Measurements from ENCODE around the gene WNT8B.

Gene WNT8B

DNA sequence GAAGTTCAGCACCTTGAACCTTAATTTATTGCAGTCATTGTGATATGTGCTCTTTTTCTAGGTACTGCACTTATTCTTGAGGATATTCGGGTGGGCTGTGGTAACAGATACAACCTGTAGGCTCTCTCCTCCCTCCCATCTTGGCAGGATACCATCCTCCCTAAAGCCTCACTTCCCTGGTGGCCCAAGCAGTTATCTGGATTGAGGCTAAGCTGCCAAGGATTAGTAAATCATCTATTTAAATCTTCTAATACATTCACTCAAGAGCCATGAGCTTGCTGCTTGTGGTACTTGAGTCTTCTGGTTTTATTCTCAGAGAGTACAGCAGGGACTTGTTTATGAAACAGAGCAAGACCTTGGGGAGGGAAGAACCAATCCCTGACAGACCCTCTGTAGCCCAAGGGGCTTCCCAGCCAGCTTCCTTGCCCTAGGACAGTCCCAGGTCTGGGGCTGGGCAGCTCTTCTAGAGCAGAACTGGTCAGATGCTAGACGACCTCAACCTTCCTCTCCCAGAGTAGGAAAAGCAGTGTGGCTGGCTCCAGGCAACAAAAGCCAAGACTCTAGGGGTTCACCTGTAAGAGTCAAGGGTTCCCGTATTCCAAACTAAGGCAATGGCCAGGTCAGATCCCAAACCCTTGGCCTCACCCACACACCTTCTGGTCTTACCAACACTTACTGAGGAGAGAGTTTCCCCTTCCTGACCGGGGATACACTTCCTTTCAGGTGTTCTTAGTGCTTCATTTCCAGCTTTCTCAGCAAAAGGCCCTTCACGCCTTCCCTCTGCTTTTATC, 21.3 kb downstream of the WNT8B start:
- DNase-seq: no peak

DNA sequence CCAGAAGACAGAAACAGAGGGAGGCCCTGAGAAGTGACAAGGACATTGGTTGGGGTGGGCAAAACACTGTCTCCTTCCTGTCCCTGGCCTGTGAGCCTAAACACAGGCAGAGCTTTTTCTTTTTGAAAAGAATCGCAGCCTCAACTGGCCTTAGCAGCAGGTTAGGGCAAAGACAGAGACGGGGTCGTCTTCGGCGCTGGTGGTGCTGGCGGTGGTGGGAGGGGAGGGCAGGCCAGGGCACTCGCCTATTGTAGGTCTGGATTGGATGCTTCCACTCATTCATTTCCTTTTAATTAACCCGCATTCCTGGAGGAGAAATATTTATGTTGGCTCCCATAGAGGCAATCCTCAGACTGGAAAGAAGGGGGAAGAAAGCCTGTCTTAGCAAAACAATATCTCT, 22.6 kb downstream of the WNT8B start:
- no peak for DNase-seq

DNA sequence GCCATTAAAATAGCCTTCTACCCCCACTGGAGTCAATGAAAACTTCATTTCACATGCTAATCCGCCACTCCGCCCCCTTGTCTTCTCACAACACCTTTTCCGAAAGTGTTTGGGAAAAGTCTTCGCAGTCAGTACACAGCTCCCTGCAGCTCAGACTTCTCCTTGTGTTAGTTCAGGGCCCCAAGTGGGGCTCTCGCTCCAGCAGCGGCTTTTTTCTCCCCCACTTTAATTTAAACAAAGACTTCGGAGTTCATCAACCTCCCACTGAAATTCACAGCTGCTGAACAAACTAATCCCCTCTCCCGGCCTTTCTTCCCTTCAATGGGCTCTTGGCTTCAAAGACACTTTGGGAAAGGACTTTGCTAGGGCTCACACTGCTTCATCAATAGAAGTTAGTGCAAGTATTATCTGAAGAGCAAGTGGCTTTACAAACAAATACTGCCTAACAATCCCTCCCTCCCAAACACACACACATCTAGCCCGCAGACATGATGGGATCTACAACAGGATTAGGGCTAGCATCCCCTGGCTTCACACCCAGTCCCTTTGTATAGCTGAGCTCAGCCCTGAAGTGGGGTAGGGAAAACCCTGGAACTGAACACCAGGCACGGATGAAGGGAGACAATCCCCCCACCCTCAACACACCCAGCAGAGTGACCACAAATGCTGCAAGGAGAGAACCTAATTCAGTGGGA, 23.1 kb downstream of the WNT8B start:
- no peak for DNase-seq

DNA sequence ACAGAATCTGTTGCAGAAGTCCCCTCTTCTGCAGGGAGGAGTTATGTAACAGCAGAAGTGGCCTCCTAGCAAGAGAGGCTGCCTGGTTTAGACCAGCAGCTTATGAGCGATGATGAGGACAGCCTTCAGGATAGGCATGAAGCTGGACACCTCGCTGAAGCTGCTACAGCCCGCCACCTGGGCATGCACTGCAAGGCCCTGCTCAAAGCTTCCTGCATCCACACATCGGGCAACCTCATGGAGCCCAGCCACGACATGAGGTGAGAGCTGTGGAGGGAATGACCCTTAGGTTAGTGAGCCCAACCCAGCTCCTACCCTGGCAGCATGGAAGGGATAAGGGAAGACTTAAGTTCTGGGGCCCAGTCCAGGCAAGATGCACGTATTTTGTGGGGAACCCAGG, 24.7 kb downstream of the WNT8B start:
- DNase-seq: no peak

DNA sequence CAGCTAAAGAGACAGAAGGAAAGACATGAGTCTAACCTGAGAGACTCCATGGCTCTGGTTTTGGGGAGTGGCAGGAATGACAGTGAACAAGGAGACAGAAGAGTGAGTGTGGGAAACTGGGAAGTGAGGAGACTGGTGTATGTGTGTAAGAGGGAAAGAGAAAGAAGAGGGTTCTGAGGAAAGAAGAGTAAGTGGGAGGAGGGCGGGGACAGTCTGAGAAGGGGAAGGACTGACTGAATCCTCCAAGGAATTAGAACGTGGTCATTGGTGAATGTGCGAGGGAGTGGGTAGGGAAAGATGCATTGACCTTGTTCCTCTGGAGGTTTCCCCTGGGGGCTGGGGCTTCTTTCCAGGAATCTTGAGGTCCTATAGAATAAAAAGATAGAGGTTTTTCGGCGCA, 26.6 kb downstream of the WNT8B start:
- DNase-seq: no peak

DNA sequence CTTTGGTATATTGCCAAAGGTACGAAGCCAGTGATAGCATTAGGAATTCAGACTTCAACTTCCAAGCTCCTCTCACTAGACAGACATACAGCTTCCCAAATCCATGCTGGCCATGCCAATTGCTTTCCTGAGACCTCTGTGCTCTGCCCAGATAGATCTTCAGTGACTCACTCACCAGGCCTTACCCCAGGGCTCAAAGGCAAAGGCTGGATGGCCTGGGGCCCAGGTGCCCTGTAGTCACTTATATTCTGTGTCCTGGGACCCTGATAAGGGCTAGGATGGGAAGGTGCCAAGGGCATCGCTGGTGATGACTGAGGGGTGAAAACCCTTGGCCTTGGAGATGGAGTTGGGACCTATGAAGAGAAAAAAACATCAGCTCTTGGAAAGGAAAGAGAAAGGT, 27.7 kb downstream of the WNT8B start:
- no peak for DNase-seq

DNA sequence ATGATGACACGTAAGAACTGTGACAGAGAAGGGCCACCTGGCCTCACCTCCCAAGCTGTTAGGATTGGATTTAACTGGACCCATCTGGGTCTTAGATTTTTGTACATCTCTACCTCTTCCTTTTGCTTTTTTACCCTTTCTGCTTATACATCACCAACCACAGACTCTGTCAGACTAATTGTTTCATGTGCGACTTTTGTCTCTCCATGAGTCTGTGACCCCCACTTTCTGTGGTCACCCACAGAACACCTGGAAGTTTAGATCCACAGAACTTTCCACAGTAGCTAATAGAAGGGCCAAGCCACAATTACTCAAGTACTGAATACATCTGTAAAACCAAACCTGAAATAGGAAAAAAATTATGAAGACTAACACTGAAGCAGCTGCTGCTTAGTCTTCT, 33.8 kb downstream of the WNT8B start:
- DNase-seq: no peak

DNA sequence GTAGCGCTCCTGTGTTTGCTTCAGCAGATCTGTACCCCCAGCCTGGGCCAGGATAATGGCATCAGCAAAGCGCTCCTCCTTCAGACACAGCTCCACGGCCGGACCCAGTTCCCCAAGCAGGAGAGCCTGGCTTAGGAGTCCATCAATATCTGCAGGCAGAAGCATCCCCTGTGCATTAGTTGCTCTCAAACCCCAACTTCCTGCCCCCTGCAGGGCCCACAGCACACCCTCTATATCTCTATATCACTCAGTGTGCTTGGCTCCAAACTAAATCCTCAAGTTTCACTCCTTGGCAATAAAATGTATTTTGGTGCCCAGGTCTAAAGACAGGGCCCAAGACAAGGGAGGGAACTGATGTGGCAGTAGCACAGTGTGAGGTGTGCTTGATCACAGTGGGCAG, 35.2 kb downstream of the WNT8B start:
- no peak for DNase-seq

DNA sequence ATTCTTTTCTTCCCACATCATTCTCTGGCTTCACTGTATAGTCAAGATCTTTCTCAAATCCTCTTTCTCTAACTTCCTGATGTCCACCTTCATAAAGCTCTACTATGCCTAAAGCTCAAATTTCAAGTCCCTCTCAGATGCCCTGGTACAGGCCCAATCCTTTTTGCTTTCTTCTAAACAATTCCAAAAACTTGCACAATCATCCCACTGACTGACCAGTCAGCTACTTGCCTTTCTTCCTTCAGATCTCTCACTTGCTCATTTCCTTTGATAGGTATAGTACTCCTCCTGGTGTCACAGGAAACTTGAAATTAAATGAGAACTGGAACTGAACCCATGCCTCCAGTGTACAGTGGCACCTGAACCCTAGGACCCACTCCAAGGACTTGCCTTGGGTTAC, 38.6 kb downstream of the WNT8B start:
- no peak for DNase-seq

DNA sequence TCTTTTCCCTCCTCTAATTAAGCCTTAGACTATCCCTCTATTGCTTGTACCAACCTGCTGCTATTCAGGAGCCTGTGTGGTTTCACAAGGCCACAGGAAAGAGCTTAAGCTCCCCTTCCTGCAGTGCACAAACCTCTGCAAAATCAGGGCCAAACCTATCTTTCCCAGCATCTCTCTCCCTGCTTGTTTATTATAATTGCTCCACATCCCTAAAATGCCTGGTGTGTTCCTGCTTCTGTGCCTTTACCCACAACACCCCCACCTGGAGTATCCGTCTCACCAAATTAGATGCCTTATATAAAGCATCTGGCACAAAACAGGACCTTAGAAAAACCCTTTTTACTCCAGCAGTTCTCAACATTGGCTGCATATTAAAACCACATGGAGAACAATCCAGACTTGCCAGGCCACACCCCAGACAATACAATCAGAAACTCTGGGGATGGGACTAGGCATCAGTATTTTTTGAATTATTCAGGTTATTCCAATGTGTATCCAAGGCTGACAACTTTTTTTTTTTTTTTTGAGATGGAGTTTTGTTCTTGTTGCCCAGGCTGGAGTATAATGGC, 40.2 kb downstream of the WNT8B start:
- no peak for DNase-seq

DNA sequence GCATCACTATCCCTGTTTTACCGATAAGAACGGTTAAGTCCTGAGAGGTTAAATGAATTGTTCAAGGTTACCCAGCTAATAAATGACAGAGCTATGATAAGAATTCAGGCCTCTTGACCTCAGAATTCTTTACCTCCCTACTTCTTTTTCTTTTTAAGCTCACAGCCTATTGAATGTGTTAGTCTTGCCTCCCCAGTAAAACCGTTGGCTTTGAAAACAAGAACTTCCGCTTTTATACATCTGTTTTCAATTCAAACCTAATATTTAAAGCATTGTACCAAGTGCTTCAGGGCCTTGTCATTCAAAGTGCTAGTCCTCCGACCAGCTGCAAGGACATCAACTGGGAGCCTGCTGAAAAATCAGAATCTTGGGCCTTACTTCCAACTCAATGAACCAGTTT, 41.3 kb downstream of the WNT8B start:
- DNase-seq: no peak

DNA sequence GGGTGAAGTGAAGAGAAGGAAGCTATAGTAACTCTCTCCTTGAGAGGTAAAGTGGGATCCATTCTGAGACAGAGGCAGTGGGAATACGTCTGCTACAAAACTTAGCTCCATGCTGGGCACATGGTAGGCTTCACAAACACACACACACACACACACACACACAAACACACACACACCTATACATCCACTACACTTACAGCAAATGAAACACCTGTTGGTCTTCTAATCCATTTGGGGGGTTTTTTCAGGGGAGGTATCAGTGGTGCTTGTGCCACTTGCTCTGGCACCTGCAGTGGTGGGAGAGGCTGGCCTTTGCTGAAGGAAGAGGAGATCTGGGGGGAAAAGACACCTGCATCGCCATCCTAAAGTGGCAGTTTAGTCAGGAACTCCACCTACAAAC, 42.4 kb downstream of the WNT8B start:
- DNase-seq: no peak

DNA sequence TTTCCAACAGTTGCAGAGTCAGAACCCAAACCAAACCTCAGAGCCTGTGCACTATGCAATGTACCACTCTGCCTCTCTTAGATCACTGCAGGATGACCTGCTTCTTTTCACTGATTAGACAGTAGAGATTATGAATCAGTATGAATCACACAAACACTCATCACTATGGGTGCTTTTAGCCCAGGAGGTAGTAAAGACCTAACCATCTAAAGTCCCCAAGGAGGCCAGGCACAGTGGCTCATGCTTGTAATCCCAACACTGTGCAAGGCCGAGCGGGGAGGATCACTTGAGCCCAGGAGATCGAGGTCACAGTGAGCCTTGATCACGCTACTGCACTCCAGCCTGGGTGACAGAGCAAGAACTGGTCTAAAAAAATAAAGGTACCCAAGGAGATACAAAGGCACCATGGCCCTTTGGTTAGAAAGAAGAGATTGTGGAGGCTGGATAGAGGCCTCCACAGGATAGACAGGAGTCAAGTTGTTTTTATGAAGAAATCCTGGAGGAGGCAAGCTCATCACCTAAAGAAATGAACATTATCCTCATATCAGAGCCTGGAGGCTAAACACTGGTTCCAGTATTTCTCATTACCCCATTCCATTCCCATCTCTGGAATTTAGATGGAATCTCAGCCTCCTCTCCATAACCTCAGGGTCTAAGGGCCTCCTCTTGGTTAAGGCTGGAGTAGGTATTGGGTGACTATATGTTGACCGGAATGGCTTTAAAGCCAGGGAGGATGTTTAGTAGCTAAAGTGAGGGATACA, 44.0 kb downstream of the WNT8B start:
- DNase-seq: no peak

DNA sequence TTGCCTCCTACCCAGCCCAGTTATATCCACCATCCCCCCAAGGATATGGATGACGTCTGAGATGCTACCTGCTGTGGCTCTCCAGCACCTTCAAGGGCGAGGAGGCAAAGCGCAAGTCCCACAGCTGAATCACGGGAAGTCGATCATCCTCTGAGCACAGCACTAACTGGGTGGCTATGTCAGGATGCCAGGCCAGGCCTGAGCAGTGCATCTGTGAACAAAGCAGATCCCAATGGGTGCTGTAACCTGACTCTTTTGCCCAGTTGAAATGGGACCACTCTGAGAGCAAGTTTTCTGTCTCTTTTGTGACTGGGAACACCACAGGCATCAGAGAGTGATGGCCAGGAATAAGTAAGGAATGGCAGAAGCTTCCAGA, 44.5 kb downstream of the WNT8B start:
- DNase-seq: no peak

DNA sequence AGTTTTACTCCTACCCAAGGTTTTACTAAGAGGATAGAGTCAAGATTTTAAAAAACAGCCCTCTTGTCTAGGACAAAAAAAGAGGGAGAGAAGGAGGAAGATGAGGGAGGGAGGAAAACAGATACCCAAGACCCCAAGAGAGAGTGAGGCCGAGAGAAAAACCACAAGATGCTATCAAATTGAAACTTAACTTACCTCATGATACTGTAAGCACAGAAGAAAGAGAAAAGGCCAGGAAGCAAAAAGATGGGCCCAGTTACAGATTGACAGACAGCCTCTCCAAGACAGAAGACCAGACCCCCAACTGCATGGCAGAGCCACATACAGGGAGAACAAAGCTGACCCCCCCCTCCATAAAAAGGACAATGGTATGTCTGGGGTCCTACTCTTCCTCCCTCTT, 45.5 kb downstream of the WNT8B start:
- no peak for DNase-seq

DNA sequence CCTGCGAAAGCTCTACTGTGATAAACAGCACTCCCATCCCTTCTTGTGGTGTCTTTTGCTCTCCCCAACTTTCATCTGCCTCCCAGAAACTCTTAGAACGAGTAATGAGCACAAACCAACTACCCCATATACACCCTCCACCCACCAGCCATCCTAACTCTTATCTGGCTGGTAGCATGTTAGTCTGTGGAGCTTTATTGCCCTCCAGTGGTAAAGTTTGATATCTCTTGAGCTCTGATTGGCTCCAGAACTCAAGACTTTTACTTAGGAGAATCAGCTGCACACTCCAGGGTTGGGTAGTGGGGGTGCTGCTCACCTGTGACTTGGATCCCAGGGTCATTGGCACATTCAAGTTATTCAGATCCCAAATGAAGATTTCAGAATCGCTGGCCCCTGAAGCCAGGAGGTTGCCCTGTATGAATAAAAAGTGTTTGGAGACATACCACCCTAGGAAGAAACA, 45.9 kb downstream of the WNT8B start:
- peak; percentile 14 to 79 (median 37) for DNase-seq

DNA sequence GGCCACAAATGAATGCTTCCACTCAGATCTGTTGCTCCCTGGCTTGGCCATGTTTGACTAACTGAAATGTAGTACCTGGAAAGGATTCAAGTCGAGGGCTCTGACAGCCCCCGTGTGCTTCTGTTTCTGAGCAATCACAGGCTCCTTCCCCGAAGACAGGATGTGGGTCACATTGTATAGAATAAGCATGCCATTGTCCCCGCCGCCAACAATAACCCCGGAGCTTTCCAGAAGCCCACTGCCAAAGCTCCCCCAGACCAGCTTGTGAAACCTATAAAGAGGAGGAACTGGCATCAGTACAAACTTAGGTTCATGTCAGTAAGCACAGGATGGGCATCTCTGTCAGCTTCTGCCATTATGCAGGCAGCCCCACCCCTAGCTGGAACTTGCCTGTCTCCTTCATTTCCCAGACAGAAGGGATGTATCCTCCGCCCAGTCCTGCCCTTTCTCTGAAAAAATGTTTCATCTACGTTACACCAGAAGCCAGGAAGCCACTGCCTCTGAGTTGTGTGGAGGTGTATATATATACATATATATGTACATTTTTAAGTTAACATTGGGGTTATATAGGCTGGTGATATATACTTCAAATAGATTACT, 46.5 kb downstream of the WNT8B start:
- DNase-seq: peak in 5 of 6 experiments; percentile 10 to 64 (median 35)

DNA sequence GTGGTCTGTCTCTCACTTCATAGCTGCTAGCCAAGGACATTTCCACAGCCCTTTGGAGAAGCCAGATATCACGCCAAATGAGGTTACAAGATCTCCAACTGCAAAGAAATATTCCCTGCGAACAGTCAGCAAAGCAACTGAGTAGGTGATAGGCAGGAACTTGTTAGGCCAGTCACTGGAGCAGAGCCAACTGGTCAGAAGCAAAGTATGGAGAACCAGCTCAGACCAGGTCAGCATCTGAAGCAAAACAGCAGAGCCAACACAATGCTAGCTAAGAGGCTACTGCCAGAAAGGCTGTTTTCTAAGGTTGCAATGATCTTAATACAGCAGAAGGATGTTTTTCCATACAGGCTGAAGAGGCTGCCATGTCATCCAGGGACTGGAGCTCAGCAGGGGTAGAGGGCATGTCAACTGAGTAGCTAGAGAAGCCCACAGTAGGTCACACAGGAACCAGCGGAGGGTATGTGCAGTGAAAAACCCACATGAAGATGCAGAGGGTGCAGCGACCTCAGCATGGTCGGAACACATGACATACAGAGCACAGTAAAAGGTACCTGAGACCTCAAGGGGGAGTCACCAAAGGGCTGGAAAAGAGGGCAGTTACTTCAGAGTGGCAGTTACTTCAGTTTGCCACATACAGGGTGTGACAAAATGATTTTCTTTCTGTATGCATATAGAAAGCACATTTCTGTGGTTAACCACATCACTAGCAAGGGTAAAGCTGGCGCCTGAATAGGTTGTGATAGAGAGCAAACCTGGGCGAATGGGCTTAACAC, 47.9 kb downstream of the WNT8B start:
- peak; percentile 38 to 91 (median 64) for DNase-seq

DNA sequence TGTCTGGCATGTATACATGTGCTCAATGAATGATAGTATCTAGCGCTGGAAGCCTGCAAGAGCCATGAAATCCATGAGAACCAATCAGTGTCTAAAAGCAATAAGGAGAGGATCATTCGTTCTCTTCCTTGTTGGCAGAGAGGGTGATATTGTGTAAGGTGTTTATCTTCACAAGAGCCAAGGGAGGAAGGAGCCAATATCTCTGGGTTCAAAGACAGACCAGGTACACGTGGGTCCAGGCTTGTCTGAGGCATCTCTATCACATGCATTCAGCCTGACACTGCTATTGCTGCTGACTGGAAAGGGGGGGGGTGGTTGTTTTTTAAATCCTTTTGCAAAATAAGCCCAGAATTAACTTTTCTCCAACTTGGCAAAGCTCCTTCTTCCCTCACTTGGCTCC, 52.8 kb downstream of the WNT8B start:
- DNase-seq: no peak

DNA sequence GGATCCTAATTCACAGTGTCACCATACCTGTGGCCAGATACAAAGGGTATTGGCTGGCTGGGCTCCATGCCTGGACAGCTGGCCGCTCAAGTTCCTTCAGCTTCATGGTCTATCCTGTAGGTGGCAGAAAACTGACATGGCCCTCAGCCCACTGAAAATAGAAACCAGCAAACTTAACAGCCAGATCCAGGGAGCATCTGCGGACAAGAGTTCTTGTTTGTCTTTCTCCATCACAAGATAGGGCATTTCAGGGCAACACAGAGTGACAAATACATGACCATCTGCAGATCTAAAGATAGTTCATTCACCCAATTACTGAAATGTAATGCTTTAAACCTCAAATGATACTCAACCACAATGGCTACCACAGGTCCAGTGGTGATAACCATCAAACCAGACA, 54.0 kb downstream of the WNT8B start:
- no peak for DNase-seq

DNA sequence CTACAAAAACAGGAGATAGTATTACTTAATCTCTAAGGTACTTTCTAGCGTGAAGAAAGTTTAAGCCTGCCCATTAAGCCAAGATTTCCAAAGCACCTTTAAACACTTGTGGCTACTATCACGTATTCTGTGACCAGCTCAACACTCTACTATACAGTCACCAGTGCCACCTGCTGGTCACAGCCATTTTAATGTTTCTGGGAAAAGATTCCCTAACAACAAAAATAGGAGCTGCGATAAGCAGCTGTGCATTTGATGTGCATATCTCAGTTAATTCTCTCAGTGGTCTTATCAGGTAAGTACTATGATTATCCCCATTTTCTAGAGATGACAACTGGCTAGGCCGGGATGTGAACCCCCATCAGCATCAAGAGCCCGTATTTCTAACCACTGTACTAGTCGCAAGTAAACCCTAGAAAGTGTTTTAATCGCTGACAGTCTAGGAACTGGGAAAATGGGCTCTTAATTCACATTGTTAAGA, 56.0 kb downstream of the WNT8B start:
- peak; percentile 6 to 68 (median 42) for DNase-seq

Data from stimulated activated naive CD4-positive, alpha-beta T cell (primary cell).